Measurements from ENCODE around the gene ZNF764.

Gene ZNF764

GRCh38 chr16:30558789-30559377 is 709 bp upstream of the ZNF764 start:
- Histone ChIP-seq H3K27ac (ENCODE audit: low read depth, low read length, poor library complexity, severe bottlenecking) (peak overlapping the region; percentile 39), H3F3A (ENCODE audit: insufficient read depth, low read length) (0 out of 2 replicates have a peak, but pooled peaks cover 3% of the 10 kb centered on the region), H3K4me2 (ENCODE audit: low read length) (peak overlapping the region; percentile 61), H3K79me2 (ENCODE audit: insufficient read depth, low read length) (0 out of 2 replicates have a peak, but pooled peaks cover 4% of the 10 kb centered on the region), H3K27me3 (ENCODE audit: insufficient read depth, low read length) (no peaks in the 10 kb centered on the region), H2AFZ (ENCODE audit: low read length) (no peak overlapping the region), H3K4me1 (ENCODE audit: insufficient read depth, low read length, severe bottlenecking) (peaks cover 21% of the 10 kb centered on the region), H3K4me3 (ENCODE audit: low read depth, low read length, poor library complexity, severe bottlenecking) (peak overlapping the region; percentile 82), H3K9ac (ENCODE audit: low read length) (peak overlapping the region; percentile 19; the same call in 1 of the 2 replicates), H3K9me3 (ENCODE audit: low read length) (no peaks in the 10 kb centered on the region), H3K9me2 (ENCODE audit: low read depth, low read length) (no peaks in the 10 kb centered on the region), H3K36me3 (ENCODE audit: insufficient read depth, low read length) (peaks cover 26% of the 10 kb centered on the region), H4K20me1 (ENCODE audit: insufficient read depth, low read length) (no peaks in the 10 kb centered on the region)
- TF ChIP-seq EZH2 (IDR thresholded peaks at IDR 0.05; ENCODE audit: borderline replicate concordance, low read length) (no peak), CTCF (IDR thresholded peaks at IDR 0.05; ENCODE audit: low read length) (no peak)

- peaks cover 38% of the 10 kb centered on the region for H3K36me3 ChIP-seq (ENCODE audit: insufficient read depth, low read length)
- H3K9ac ChIP-seq (ENCODE audit: low read length) = peak overlapping the region; percentile 93
- peaks cover 21% of the 10 kb centered on the region for H3K4me1 ChIP-seq (ENCODE audit: insufficient read depth, low read length, severe bottlenecking)
- peak overlapping the region; percentile 64 for H3K27ac ChIP-seq (ENCODE audit: low read depth, low read length, poor library complexity, severe bottlenecking)
- no peaks in the 10 kb centered on the region for H3K27me3 ChIP-seq (ENCODE audit: insufficient read depth, low read length)
- 0 out of 2 replicates have a peak, but pooled peaks cover 4% of the 10 kb centered on the region for H3K79me2 ChIP-seq (ENCODE audit: insufficient read depth, low read length)
- no peaks in the 10 kb centered on the region for H4K20me1 ChIP-seq (ENCODE audit: insufficient read depth, low read length)
- H3K4me3 ChIP-seq (ENCODE audit: low read depth, low read length, poor library complexity, severe bottlenecking) = peak overlapping the region; percentile 82
- H3F3A ChIP-seq (ENCODE audit: insufficient read depth, low read length) = 0 out of 2 replicates have a peak, but pooled peaks cover 3% of the 10 kb centered on the region
- no peaks in the 10 kb centered on the region for H3K9me2 ChIP-seq (ENCODE audit: low read depth, low read length)
- no peak overlapping the region for H2AFZ ChIP-seq (ENCODE audit: low read length)
- H3K4me2 ChIP-seq (ENCODE audit: low read length) = peak overlapping the region; percentile 61
- TF ChIP-seq EZH2 (IDR thresholded peaks at IDR 0.05; ENCODE audit: borderline replicate concordance, low read length) = no peak
- no peak for TF ChIP-seq CTCF (IDR thresholded peaks at IDR 0.05; ENCODE audit: low read length)
- no peaks in the 10 kb centered on the region for H3K9me3 ChIP-seq (ENCODE audit: low read length)
Observed at GRCh38 chr16:30557707-30557956, 542 bp downstream of the ZNF764 start.

GRCh38 chr16:30556125-30556473 is 2.1 kb downstream of the ZNF764 start:
- no peak overlapping the region for H3K4me2 ChIP-seq (ENCODE audit: low read length)
- H3K4me3 ChIP-seq (ENCODE audit: low read depth, low read length, poor library complexity, severe bottlenecking) = no peak overlapping the region
- H3K9me2 ChIP-seq (ENCODE audit: low read depth, low read length) = no peaks in the 10 kb centered on the region
- 0 out of 2 replicates have a peak, but pooled peaks cover 3% of the 10 kb centered on the region for H3F3A ChIP-seq (ENCODE audit: insufficient read depth, low read length)
- 0 out of 2 replicates have a peak, but pooled peaks cover 4% of the 10 kb centered on the region for H3K79me2 ChIP-seq (ENCODE audit: insufficient read depth, low read length)
- H4K20me1 ChIP-seq (ENCODE audit: insufficient read depth, low read length) = no peaks in the 10 kb centered on the region
- no peak for TF ChIP-seq CTCF (IDR thresholded peaks at IDR 0.05; ENCODE audit: low read length)
- TF ChIP-seq EZH2 (IDR thresholded peaks at IDR 0.05; ENCODE audit: borderline replicate concordance, low read length) = no peak
- no peaks in the 10 kb centered on the region for H3K9me3 ChIP-seq (ENCODE audit: low read length)
- no peak overlapping the region for H3K9ac ChIP-seq (ENCODE audit: low read length)
- no peak overlapping the region for H2AFZ ChIP-seq (ENCODE audit: low read length)
- H3K36me3 ChIP-seq (ENCODE audit: insufficient read depth, low read length) = peaks cover 41% of the 10 kb centered on the region
- no peak overlapping the region for H3K27ac ChIP-seq (ENCODE audit: low read depth, low read length, poor library complexity, severe bottlenecking)
- H3K4me1 ChIP-seq (ENCODE audit: insufficient read depth, low read length, severe bottlenecking) = peaks cover 13% of the 10 kb centered on the region
- no peaks in the 10 kb centered on the region for H3K27me3 ChIP-seq (ENCODE audit: insufficient read depth, low read length)

Data from OCI-LY1 (cell line).